Tongue (tissue), 3 donors: ENCODE measurements around the gene PAX1. TPM values are rescaled to one million over a fixed set of nuclear protein-coding genes. Genes with fewer than 3 reads are reported as not detected.

Experiments used
- DNase-seq: peaks from one replicate; pipeline ENCODE4 v3.0.0-alpha.2; 2015
- small RNA-seq: library from RNA; depleted of rRNA; stranded (forward); fragments of <200 nt; gene quantifications from one replicate; pipeline ENCODE3, GENCODE V24; 2014; ENCODE audit warnings: low replicate concordance
- total RNA-seq: library from RNA; depleted of rRNA; stranded (reverse); fragments of >200 nt; gene quantifications from one replicate; pipeline ENCODE4 v1.2.3, GENCODE V29; 2014

The PAX1 gene
- total RNA-seq, 1 donor from 2014 or later, result 4.1 TPM

GRCh38 chr20:21739682-21740081 is 34.2 kb downstream of the PAX1 start:
- no peak for DNase-seq

- DNase-seq, result no peak
These were observed 35.8 kb downstream of the PAX1 start for GRCh38 chr20:21741266-21741665.

- DNase-seq, result peak; percentile 25
These were observed 57.2 kb downstream of the PAX1 start for GRCh38 chr20:21762646-21763045.

GRCh38 chr20:21767200-21767738 is 61.8 kb downstream of the PAX1 start:
- no peak for DNase-seq

GRCh38 chr20:21767739-21768223 is 62.3 kb downstream of the PAX1 start:
- peak; percentile 33 for DNase-seq

Small RNAs within 50 kb of the gene (small RNA-seq; reads per million reads assigned to genes)
- not detected for gene RPL41P1

Other genes starting within 250 kb of the PAX1 start
- 0.21 TPM for gene NKX2-2, start 191.6 kb upstream of the PAX1 start, total RNA-seq